GM15510 (cell line): Measurements from ENCODE around the gene AKAP7.

Experiments
- POLR2A ChIP-seq: IDR thresholded peaks from 3 replicates; pipeline ENCODE4 v1.6.1; 2011; ENCODE audit warnings: borderline replicate concordance; ENCODE audit not compliant: insufficient read length; ENCODE audit errors: extremely low read depth

Gene AKAP7

GRCh38 chr6:131212913-131213312 lies 77.6 kb downstream of the AKAP7 start:
- no peak for TF ChIP-seq POLR2A

GRCh38 chr6:131213501-131213990 lies 78.3 kb downstream of the AKAP7 start:
- no peak for TF ChIP-seq POLR2A

GRCh38 chr6:131215219-131215618 lies 80.0 kb downstream of the AKAP7 start:
- TF ChIP-seq POLR2A: no peak

GRCh38 chr6:131216246-131216645 lies 81.0 kb downstream of the AKAP7 start:
- TF ChIP-seq POLR2A: no peak

GRCh38 chr6:131222773-131223172 lies 87.5 kb downstream of the AKAP7 start:
- TF ChIP-seq POLR2A: no peak

GRCh38 chr6:131223416-131223815 lies 88.1 kb downstream of the AKAP7 start:
- TF ChIP-seq POLR2A: no peak

GRCh38 chr6:131225127-131225526 lies 89.9 kb downstream of the AKAP7 start:
- no peak for TF ChIP-seq POLR2A

GRCh38 chr6:131225959-131226358 lies 90.7 kb downstream of the AKAP7 start:
- TF ChIP-seq POLR2A: no peak

- no peak for TF ChIP-seq POLR2A
Measured at GRCh38 chr6:131226459-131227157, 91.3 kb downstream of the AKAP7 start.

GRCh38 chr6:131227158-131227543 lies 91.9 kb downstream of the AKAP7 start:
- TF ChIP-seq POLR2A: no peak

- TF ChIP-seq POLR2A: no peak
Measured at GRCh38 chr6:131231103-131231502, 95.8 kb downstream of the AKAP7 start.

- TF ChIP-seq POLR2A: no peak
Measured at GRCh38 chr6:131231891-131232290, 96.6 kb downstream of the AKAP7 start.

GRCh38 chr6:131244942-131245341 lies 109.7 kb downstream of the AKAP7 start:
- no peak for TF ChIP-seq POLR2A

GRCh38 chr6:131250122-131250521 lies 114.9 kb downstream of the AKAP7 start:
- TF ChIP-seq POLR2A: no peak

GRCh38 chr6:131250936-131251335 lies 115.7 kb downstream of the AKAP7 start:
- no peak for TF ChIP-seq POLR2A

- no peak for TF ChIP-seq POLR2A
Measured at GRCh38 chr6:131251590-131252199, 116.4 kb downstream of the AKAP7 start.

- TF ChIP-seq POLR2A: no peak
Measured at GRCh38 chr6:131255434-131255833, 120.2 kb downstream of the AKAP7 start.

GRCh38 chr6:131255911-131256310 lies 120.6 kb downstream of the AKAP7 start:
- TF ChIP-seq POLR2A: no peak
